OCI-LY3 (cell line): ENCODE measurements around the gene PFKL.

ENCODE experiments used
- CTCF ChIP-seq: fragments of 200-600, 300-600 bp; sonication (generic); IDR thresholded peaks from 2 replicates; pipeline ENCODE4 v1.5.1; 2014; ENCODE audit warnings: antibody characterized with exemption, low read length, low read depth
- EZH2phosphoT487 ChIP-seq: fragments of 200-600 bp; shearing (Covaris generic); IDR thresholded peaks from 2 replicates; pipeline ENCODE4 v1.6.1; 2018; ENCODE audit warnings: antibody characterized with exemption, mixed run types, low read depth

- TF ChIP-seq CTCF (no peak), EZH2phosphoT487 (no peak)
Measured at GRCh38 chr21:44304011-44304616, 4.3 kb downstream of the PFKL start.
